ENCODE measurements around the gene KDM6A.
"Not testable (repeated sequence)": the region's sequence is repeated elsewhere in the genome, so short reads cannot be mapped to it uniquely, and the experiment has no call there.

KDM6A gene

DNA sequence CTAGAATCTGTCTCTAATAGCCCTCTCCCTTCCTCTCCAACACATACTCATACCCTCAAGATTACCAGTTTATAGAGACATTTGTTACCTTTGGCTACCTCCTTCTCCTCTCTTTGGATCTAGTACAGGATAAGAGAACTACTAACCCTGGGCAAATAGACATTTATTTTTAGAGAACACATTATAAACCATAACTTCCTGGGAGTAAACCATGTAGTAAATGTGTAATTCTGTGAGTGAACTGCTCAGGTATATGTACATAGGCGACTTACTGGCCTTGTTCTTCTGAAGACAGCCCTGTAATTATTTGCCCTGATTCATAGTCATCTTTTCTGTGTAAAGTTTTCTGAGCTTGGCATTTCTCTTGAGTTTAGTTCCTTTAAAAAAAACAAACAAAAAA is 94.2 kb downstream of the KDM6A start:
- DNase-seq: no peak

DNA sequence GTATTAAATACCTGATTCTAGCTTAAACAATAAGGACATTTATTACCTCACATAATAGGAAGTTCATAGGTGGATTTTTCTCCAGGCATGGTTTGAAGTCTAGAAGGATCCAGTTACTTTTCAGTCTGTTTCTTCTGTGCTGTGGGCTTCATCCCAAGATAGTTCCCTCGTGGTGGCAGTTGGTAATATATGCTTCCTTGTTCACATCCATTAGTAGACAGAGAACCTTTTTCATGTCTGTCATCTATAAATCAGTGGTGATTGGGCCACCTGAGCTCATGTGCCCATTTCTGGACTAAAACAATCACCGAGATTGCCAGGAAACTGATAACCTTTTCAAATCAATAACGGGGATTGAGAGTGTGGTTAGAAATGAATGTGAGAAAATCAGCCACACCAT is 97.7 kb downstream of the KDM6A start:
- no peak for DNase-seq

DNA sequence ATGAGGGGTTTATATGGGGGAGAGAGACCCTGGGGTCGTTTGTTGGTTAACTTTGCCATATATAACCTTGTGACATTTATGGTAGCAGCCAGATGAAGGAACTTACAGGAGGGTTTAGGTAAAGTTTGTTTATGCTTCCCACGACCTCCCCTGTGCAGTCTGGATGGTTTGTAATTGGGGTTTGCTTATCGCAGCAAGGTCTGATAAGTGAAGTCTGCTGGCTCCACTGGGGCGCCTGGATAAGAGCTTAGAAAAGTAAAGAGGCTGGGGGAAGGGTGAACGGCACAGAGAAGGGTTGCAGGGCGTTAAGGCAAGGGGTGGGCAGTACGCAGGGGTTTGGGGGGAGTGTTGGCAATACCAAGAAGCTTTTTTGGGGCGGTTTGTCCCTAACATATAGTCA is 98.7 kb downstream of the KDM6A start:
- DNase-seq: no peak

DNA sequence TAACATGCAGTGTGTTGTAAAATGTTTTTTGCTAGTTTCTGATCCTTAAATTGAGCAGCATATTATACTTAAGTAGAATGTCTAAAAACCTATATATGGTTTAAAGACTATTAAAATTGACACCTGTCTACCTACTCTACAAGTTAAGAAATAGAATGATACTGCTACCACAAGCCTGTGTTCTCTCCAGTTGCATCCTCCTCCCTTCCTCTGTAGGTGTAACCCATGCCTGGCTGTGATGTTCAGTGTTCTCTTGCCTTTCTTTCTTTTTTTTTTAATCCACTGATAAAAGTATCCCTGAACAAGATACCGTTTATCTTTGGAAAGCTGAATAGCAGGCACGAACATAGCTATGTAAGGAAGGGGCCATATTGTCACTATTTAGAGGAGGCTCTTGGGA is 99.1 kb downstream of the KDM6A start:
- DNase-seq: no peak

DNA sequence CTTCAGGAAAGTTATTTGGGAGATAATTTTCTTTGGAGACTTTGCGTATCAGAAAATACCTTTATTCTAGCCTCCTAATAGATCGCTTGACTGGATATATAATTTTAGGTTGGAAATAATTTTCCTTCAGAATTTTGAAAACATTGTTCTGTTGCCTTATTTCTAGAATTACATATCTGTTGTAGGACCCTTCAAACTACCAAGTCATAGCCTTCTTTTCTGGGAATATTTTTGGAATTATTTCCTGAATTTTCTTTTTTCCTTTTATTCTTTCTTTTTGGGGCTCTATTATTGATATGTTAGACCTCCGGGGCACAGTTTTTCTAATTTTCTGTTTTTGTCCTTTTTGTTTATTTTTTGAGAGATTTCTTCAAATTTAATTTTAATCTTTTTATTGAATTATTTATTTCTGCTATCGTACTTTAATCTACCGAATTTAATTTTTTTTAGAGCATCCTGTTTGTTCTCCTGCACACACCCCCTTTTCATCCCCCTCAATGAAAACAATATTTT is 100.5 kb downstream of the KDM6A start:
- DNase-seq: no peak

DNA sequence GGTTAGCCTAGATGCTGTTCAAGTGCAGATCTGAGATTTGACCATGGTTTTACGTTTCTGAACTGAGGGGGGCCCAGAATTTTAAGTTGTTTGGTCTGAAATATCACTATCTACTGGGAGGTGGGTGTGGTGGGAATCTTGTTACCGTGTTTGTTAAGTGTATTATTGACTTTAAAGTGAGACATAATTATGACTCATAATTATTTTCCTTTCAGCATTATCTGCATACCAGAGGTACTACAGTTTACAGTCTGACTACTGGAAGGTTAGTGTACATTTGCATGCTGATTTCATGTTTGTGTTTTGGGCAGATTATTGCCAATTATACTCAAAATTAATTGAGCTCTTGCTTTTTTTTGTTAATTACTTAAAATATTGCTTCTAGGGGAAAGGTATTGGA is 101.5 kb downstream of the KDM6A start:
- no peak for DNase-seq

DNA sequence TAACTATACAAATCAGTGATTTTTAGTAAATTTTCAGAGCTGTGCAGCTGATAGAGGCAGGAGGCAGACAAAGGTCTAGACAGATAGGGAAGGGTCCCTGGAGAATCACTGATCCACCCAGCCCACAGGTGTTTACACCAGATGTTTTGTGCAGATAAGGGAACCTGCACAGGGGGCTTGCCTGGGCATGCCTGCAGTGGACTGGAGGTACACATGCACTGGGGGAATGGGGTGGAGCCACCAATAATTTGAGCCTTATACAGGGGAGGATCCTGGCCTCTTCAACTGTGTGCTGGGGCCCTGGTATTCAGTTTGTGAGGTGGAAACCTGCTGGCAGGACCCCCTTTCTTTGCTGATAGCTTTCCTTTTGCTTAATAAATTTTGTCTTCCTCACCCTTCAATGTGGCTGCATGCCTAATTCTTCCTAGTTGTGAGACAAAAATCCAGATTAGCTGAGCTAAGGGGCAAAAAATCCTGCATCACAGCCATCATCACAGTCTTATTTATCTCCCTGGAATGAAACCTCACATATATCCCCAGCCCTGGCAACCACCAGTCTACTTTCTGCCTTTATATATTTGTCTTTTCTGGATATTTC is 102.8 kb downstream of the KDM6A start:
- no peak for DNase-seq

DNA sequence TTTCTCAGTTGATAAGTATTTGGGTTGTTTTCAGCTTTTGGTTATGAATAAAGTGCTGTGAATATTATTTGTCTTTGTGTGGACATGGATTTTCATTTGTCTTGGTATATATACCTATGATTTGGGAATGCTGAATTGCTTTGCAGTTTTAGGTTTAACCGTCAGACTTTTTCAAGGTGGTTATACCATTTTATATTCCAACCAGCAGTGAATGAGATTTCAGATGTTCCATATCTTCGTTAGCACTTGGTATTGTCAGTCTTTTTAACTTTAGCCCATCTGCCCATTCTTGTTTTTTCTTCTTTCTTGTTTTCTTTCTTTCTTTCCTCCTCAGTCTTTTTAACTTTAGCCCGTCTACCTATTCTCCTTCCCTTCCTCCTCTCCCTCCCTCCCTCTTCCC is 106.0 kb downstream of the KDM6A start:
- DNase-seq: no peak

DNA sequence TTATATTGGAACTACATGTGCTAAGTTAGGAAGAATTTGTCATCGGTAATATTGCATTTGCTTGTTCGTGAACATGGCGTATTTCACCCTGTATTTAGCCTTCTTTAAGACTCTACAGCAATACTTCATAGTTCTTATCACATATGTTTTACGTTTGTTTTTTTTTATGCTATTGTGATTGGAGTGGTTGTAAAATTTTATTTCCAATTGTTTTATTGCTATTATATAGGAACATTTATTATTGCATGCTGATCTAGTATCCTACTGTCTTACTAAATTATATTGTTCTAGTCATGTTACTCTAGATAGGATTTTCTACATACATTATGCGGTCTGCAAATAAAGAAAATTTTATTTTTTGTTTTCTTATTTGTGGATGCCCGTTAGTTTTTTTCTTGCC is 107.4 kb downstream of the KDM6A start:
- no peak for DNase-seq

DNA sequence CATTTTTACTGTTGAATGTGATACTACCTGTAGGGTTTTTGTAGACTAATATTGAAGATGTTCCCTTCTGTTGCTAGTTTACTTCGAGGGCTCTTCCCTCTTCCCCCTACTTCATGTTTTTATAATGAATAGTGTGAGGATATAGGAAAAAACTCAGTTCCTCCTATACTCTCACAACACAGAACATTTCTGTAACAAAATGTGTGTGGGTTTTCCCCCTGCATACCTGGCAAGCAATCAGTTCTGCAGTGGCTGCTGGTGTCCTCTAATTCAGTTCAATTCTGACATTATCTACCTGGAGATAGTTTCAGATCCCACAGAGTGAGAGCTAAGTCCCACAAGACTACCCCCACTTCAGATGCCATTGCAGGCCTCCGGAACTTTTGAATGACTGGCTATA is 107.9 kb downstream of the KDM6A start:
- DNase-seq: no peak

DNA sequence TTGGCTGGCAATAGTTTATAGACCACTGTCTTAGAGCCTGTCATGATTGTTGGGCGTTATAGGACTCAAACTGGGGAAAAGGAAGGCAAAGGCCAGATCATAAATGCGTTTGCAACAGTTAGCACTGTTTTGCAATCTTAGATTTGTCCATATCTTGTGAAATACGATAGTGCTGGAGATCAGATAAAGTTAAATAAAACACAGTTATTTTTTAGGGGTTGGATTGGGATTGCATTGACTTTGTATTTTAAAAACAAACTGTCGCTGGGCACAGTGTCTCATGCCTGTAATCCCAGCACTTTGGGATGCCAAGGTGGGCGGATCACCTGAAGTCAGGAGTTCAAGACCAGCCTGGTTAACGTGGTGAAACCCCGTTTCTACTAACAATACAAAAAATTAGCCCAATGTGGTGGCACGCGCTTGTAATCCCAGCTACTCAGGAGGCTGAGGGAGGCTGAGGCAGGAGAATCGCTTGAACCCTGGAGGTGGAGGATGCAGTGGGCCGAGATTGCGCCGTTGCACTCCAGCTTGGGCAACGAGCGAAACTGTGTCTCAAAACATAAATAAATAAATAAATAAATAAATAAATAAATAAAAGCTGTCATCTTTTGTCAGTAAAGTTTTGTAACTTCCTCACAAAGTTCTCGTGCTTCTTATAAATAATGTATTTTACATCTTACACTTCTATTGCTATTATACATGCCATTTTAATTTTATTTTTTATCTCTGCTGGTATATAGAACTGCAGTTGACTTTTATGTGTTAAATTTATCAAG is 117.2 kb downstream of the KDM6A start:
- DNase-seq: no peak

DNA sequence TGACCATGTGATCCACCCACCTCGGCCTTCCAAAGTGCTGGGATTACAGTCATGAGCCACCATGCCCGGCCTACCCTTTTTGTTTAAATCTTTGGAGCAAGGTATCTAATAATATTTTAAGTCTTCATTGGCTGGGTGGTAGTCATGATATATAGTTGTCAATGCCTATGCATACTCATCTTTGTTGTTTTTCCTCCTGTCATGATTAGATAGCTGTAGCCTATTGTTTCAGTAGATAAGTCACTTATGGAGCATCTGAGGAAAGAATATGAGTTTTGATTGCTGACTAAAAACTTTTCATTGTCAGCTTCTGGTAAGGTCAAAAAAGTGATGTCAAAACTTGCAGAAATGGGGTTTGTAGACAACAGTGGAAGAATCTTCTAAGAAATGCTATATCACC is 119.8 kb downstream of the KDM6A start:
- no peak for DNase-seq

DNA sequence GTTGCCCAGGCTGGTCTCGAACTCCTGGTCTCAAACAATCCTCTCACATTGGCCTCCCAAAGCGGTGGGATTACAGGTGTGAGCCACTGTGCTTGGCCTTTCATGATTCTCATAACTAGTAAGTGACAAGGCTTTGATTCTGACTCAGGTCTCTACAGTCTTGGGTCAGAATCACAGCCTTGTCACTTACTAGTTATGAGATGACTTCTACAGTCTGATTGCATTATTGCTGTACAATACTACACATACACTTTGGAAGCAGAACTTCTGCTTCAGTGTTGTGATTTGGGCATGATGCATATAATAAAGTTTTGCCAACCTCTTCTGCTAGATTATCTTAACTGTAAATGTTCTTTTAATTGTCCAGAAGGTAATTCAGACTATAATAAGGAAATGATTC is 123.3 kb downstream of the KDM6A start:
- no peak for DNase-seq

DNA sequence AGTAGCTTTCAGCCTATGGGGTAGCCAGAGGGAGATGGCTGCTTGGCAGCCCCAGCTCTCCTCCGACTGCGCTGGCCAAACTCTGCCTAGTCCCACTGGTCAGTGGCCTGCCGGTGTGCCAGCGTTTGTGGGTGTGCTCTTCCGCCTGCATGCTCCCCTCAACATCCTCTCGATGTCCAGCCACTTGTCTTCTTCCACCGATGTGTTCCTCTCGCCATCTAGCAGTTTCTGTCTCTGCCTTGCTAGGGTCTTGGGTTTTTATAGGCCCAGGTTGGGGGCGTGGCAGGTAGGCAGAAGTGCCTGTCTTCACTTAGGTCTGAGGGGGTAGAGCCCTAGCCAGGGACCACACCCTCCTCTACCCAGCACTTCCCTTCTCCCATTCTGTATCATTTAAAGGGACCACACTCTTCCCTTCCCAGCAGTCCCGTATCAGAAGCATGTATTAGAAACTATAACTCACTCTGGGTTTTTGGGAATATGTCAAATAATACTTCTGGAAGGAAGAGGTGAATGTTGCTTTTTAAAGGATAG is 124.4 kb downstream of the KDM6A start:
- DNase-seq: no peak

DNA sequence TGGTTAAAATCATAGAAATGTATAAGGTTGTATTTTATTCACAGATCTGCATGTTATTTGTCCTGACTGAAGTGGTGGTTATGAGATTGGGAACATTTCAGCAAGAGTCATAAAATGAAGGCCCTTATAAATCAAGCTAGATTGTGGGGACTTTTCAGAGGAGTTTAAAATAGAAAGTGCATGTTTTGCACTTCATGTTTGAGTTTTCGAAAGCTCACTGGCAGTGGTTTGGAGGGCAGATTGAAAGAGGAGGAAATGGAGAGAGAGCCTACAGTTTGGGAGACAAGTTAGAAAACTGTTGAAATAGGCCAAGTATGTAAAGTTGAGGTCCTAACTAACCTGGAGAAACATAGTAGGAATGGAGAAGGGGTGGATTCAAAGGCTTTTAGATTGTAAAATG is 124.9 kb downstream of the KDM6A start:
- DNase-seq: no peak

DNA sequence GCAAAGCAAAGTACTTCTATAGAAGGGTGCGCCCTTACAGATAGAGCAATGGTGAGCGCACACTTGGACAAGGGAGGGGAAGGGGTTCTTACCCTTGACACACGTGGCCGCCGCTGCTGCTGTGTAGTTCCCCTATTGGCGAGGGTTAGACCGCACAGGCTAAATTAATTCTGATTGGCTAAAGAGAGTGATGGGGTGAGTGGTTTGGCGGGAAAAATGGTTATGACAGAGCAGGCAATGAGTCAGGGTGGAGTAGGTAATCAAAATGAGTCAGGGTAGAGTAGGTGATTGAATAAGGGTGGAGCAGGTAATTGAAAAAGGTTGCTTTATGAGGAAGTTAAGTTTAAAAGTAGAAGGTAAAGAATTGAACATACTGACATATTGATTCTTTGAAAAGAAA is 126.2 kb downstream of the KDM6A start:
- not testable (repeated sequence) for DNase-seq

DNA sequence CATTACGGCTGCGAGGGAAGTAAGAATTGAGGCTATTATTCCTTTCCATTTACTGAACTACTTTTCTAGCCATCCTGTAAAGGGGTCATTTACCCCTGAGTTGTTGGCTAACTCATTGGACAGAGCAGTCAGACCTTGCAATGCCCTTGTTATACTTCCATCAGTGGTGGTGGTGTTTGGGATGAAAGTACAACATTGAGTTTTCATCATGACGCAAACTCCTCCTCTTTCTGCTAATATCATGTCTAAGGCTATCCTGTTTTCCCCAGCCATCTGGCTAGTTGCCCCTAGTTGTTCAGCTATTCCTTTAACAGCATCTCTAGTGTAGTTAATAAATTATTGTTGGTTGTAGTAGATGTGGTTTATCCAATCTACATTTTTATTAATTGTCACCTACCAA is 126.9 kb downstream of the KDM6A start:
- DNase-seq: not testable (repeated sequence)

DNA sequence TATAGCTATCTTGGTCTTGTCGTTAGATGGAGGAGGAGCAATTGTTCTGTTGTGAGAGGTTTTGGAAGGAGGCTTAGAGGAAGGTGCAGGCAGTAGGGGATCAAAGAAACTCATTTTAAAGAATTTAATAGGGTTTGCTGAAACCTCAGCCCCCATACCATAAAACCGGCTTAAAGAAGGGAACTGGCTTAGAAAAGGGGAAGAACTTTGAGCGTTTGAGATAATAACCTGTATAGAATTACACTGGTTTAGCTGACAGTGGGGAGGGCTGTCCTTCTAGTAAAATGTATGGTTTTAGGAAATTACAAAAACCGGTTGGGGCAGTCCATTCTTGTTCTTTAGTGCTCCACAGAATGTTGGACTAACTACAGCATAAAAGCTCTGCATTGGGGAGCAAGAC is 128.1 kb downstream of the KDM6A start:
- no peak for DNase-seq

DNA sequence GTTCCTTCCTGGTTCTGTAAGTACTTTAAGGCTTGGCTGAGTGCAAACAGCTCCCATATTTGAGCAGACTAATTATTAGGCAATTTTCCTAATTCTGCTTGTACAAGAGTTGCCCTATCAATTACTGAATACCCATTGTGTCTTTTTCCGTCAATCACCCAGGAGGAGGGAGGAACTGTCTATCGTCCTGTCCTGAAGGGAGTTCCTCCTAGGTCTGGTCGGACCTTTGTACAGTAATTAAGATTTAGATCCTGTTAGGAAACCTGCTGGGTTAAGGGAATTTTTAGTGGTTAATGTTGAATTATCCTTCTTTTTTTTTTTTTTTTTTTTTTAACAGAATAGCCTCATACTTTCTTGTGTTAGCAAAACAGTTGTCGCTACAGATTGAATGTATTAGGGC is 130.1 kb downstream of the KDM6A start:
- no peak for DNase-seq

DNA sequence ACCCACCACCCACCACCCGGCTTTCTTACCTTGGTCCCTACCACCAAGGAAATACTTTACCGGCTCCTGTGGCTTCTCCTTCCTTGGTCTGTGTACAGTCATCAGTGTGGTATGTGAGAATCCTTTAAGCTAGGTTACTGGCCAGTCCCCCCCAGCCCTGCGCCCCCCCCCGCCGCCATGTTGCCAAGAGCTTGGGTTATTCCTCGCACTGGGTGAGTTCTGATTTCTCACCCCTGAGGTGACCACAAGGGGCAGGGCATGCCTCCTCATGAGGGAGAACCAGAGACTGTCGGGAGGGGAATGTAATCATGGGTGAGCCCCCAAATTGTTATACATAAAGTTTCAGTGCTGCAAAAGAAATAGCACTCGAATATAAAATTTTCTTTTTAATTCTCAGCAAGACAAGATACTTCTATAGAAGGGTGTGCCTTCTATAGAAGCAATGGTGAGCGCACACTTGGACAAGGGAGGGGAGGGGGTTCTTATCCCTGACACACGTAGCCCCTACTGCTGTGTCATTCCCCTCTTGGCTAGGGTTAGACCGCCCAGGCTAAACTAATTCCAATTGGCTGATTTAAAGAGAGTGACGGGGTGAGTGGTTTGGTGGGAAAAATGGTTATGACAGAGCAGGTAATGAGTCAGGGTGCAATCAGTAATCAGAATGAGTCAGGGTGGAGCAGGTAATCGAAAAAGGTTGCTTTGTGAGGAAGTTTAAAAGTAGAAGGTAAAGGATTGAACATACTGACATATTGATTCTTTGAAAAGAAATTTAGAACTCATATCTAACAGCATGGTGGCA is 133.2 kb downstream of the KDM6A start:
- no peak for DNase-seq

DNA sequence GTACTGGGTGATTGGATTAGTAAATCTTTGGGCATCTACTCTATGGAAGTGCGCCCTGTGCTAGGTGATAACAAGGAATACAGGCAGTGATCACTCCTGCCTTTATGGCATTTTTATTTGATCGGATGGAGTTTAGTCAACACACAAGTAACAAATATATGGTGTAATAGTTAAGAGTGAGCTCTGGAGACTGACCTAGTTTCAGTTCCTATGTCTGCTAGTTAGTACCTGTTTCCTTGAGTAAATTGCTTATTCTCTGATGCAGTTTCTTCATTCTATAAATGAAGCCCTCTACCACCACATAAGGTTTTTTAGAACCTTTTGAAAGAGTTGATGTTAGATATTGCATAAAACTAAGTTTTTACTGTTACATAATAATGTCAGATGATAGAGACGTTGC is 134.6 kb downstream of the KDM6A start:
- DNase-seq: no peak

DNA sequence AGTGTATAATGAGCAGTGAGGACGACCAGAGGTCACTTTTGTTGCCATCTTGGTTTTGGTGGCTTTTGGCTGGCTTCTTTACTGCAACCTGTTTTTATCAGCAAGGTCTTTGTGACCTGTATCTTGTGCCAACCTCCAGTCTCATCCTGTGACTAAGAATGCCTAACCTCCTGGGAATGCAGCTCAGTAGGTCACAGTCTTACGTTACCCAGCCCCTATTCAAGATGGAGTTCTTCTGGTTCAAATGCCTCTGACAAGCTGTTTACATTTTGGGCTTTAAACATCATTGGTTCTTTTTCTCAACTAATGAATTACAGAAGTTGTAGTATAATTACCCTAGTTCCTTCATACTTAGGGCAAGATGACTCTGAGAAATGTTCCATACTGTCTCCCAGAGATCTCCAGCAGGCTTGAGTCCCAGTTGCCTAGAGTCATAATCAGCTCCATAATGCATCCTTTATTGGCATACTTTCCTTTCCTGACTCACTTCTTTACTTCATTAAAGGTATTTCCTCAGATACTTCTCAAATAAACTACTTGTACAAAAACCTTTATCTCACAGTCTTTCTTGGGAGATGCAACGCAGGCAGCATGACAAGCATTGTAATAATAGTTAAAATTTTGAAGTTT is 136.5 kb downstream of the KDM6A start:
- no peak for DNase-seq

DNA sequence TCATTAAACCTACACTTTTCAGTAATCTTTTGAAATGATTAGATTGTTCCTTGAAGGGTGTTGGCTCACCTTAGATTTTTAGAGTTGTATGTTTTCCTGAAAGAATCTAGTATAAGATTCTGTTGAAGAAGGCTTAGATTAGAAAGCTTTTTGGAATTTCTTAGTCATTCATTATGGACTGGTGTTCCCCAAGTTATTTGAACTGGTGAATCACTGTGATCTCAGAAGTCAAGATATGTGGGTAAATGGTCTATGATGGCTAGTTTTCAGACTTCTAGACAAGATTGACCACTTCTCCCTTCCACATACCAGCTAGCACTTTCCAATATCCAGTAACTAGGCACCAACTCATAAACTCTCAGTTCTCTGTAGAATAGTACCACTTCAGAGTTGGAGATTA is 138.1 kb downstream of the KDM6A start:
- no peak for DNase-seq

Data from activated CD4-positive, alpha-beta T cell treated with anti-CD3 and anti-CD28 coated beads, Interleukin-2, amount 50 U/mL, for 1 hour (primary cell).